Measurements from ENCODE around the gene BEST3.

BEST3 gene

DNA sequence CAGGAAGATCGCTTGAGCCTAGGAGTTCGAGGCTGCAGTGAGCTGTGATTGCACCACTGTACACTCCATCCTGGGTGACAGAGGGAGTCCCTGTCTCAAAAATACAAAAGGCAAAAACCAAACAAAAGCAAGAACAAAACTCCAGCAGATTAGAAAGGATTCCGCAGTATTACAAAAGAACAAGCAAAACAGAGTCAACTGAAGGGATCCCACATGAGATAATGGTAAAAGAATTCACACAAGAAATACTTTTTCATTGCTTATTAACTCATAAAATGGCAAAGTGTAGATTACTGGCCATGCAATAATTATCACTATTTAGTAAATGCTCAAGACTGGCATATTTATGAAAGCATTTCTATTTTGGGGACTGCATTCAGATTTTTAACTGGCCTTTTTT, 35.4 kb downstream of the BEST3 start:
- Histone ChIP-seq H2AK5ac (ENCODE audit: low read depth, low read length) (no peak overlapping the region), H3K23ac (ENCODE audit: low read depth, low read length, poor library complexity) (no peak overlapping the region), H3K79me1 (ENCODE audit: low read depth, low read length) (no peaks in the 10 kb centered on the region), H4K8ac (ENCODE audit: low read depth, low read length) (no peak overlapping the region), H3K9me3 (replicated peaks in 1 of 2; ENCODE audit: control insufficient read depth in 2 of 2, insufficient read depth in 1 of 2, low read depth in 1 of 2, low read length in 2 of 2) (no peaks in the 10 kb centered on the region), H4K91ac (ENCODE audit: low read depth, low read length, poor library complexity) (no peak overlapping the region), H3K14ac (ENCODE audit: low read length) (no peak overlapping the region), H3K9ac (ENCODE audit: low read depth, low read length, poor library complexity) (no peak overlapping the region), H2AFZ (ENCODE audit: low read length) (no peak overlapping the region), H3K4ac (ENCODE audit: low read length) (no peak overlapping the region), H3K36me3 (replicated peaks in 1 of 2; ENCODE audit: control insufficient read depth in 2 of 2, insufficient read depth in 2 of 2, low read length in 2 of 2) (no peaks in the 10 kb centered on the region), H2BK12ac (ENCODE audit: low read length) (no peak overlapping the region), H3K4me2 (ENCODE audit: insufficient read depth, low read length, poor library complexity, severe bottlenecking) (no peak overlapping the region), H2BK5ac (ENCODE audit: low read length) (no peak overlapping the region), H3K4me3 (ENCODE audit: low read length in 2 of 2) (no peak overlapping the region), H3K27ac (replicated peaks; ENCODE audit: low read length) (no peak overlapping the region), H3K27me3 (ENCODE audit: control insufficient read depth in 3 of 3, insufficient read depth in 3 of 3, low read depth in 1 of 3, low read length in 3 of 3) (no peaks in the 10 kb centered on the region), H2BK15ac (ENCODE audit: low read length) (no peak overlapping the region), H2BK120ac (ENCODE audit: low read depth, low read length) (no peak overlapping the region), H3K18ac (ENCODE audit: low read length) (no peak overlapping the region), H3K4me1 (ENCODE audit: control insufficient read depth in 2 of 2, insufficient read depth in 1 of 2, low read depth in 1 of 2, low read length in 2 of 2) (no peaks in the 10 kb centered on the region)
- WGBS, 2 donors (ENCODE audit: extremely low coverage in 2 of 2, insufficient read length in 2 of 2, insufficient replicate concordance in 1 of 2) = no CpG with 5 or more reads among the region's 3 CpGs
- DNase-seq (ENCODE audit: low spot score) = no peak

DNA sequence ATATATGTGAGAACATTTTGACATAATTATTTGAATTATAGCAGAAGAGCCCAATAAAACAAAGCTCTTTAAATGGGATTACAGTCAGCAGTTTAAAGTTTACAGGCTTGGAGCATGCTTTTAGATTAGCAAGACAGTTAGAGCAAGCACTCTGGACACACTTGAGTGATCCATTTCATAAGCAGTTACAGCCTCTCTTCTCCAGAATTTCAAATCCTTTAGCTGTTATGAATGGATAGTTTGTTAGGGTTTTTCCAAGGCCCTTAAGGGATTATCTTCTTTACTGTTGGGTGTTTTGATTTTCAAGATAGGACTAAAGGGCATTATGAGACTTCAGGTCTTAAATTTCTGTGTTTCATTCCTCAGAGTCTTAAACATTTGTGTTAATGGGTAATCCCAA, 36.3 kb downstream of the BEST3 start:
- Histone ChIP-seq H3K4me1 (ENCODE audit: control insufficient read depth in 2 of 2, insufficient read depth in 1 of 2, low read depth in 1 of 2, low read length in 2 of 2) (peaks cover 0 to 2% of the 10 kb centered on the region in 2 donors), H3K9me3 (replicated peaks in 1 of 2; ENCODE audit: control insufficient read depth in 2 of 2, insufficient read depth in 1 of 2, low read depth in 1 of 2, low read length in 2 of 2) (no peaks in the 10 kb centered on the region), H3K79me1 (ENCODE audit: low read depth, low read length) (no peaks in the 10 kb centered on the region), H3K18ac (ENCODE audit: low read length) (no peak overlapping the region), H3K27ac (replicated peaks; ENCODE audit: low read length) (no peak overlapping the region), H2BK5ac (ENCODE audit: low read length) (no peak overlapping the region), H3K14ac (ENCODE audit: low read length) (no peak overlapping the region), H2AK5ac (ENCODE audit: low read depth, low read length) (no peak overlapping the region), H3K36me3 (replicated peaks in 1 of 2; ENCODE audit: control insufficient read depth in 2 of 2, insufficient read depth in 2 of 2, low read length in 2 of 2) (no peaks in the 10 kb centered on the region), H3K4ac (ENCODE audit: low read length) (no peak overlapping the region), H3K4me2 (ENCODE audit: insufficient read depth, low read length, poor library complexity, severe bottlenecking) (no peak overlapping the region), H2BK15ac (ENCODE audit: low read length) (no peak overlapping the region), H2BK120ac (ENCODE audit: low read depth, low read length) (no peak overlapping the region), H2BK12ac (ENCODE audit: low read length) (no peak overlapping the region), H2AFZ (ENCODE audit: low read length) (no peak overlapping the region), H3K23ac (ENCODE audit: low read depth, low read length, poor library complexity) (no peak overlapping the region), H3K9ac (ENCODE audit: low read depth, low read length, poor library complexity) (no peak overlapping the region), H3K27me3 (ENCODE audit: control insufficient read depth in 3 of 3, insufficient read depth in 3 of 3, low read depth in 1 of 3, low read length in 3 of 3) (no peaks in the 10 kb centered on the region), H3K4me3 (ENCODE audit: low read length in 2 of 2) (no peak overlapping the region), H4K91ac (ENCODE audit: low read depth, low read length, poor library complexity) (no peak overlapping the region), H4K8ac (ENCODE audit: low read depth, low read length) (no peak overlapping the region)
- no peak for DNase-seq (ENCODE audit: low spot score)

DNA sequence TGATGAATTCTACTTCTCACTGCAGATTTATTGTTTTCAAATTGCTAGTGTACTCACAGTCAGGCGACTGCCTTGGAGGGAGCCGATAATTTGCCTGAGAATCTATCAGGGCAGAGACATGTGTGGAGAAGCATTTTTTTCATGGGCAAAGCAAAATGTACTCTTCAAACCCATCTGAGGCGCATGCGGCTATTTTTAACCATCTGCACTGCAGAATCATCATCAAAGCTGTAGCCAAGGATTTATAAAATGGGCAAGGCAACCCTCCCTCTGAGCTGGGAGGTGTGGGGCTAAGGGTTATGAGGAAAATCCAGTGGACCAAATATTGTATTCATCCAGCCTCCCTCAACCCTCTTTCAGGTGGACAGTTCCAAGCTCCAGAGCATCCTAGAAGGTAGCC, 37.7 kb downstream of the BEST3 start:
- no peak overlapping the region for H4K91ac ChIP-seq (ENCODE audit: low read depth, low read length, poor library complexity)
- no peak overlapping the region for H4K8ac ChIP-seq (ENCODE audit: low read depth, low read length)
- no peaks in the 10 kb centered on the region for H3K27me3 ChIP-seq (ENCODE audit: control insufficient read depth in 3 of 3, insufficient read depth in 3 of 3, low read depth in 1 of 3, low read length in 3 of 3)
- no peak overlapping the region for H3K18ac ChIP-seq (ENCODE audit: low read length)
- no peak overlapping the region for H2AK5ac ChIP-seq (ENCODE audit: low read depth, low read length)
- no peak overlapping the region for H2BK5ac ChIP-seq (ENCODE audit: low read length)
- peaks cover 0 to 5% of the 10 kb centered on the region in 2 donors for H3K4me1 ChIP-seq (ENCODE audit: control insufficient read depth in 2 of 2, insufficient read depth in 1 of 2, low read depth in 1 of 2, low read length in 2 of 2)
- no peak overlapping the region for H3K4me2 ChIP-seq (ENCODE audit: insufficient read depth, low read length, poor library complexity, severe bottlenecking)
- no peak overlapping the region for H3K4me3 ChIP-seq (ENCODE audit: low read length in 2 of 2)
- H2BK15ac ChIP-seq (ENCODE audit: low read length) = no peak overlapping the region
- no CpG with 5 or more reads among the region's 4 CpGs for WGBS, 2 donors (ENCODE audit: extremely low coverage in 2 of 2, insufficient read length in 2 of 2, insufficient replicate concordance in 1 of 2)
- H2AFZ ChIP-seq (ENCODE audit: low read length) = no peak overlapping the region
- H3K79me1 ChIP-seq (ENCODE audit: low read depth, low read length) = no peaks in the 10 kb centered on the region
- no peak overlapping the region for H3K4ac ChIP-seq (ENCODE audit: low read length)
- no peaks in the 10 kb centered on the region for H3K36me3 ChIP-seq (replicated peaks in 1 of 2; ENCODE audit: control insufficient read depth in 2 of 2, insufficient read depth in 2 of 2, low read length in 2 of 2)
- H2BK120ac ChIP-seq (ENCODE audit: low read depth, low read length) = no peak overlapping the region
- no peak overlapping the region for H2BK12ac ChIP-seq (ENCODE audit: low read length)
- no peak for DNase-seq (ENCODE audit: low spot score)
- no peak overlapping the region for H3K27ac ChIP-seq (replicated peaks; ENCODE audit: low read length)
- no peak overlapping the region for H3K9ac ChIP-seq (ENCODE audit: low read depth, low read length, poor library complexity)
- no peak overlapping the region for H3K23ac ChIP-seq (ENCODE audit: low read depth, low read length, poor library complexity)
- H3K9me3 ChIP-seq (replicated peaks in 1 of 2; ENCODE audit: control insufficient read depth in 2 of 2, insufficient read depth in 1 of 2, low read depth in 1 of 2, low read length in 2 of 2) = no peaks in the 10 kb centered on the region
- H3K14ac ChIP-seq (ENCODE audit: low read length) = no peak overlapping the region

DNA sequence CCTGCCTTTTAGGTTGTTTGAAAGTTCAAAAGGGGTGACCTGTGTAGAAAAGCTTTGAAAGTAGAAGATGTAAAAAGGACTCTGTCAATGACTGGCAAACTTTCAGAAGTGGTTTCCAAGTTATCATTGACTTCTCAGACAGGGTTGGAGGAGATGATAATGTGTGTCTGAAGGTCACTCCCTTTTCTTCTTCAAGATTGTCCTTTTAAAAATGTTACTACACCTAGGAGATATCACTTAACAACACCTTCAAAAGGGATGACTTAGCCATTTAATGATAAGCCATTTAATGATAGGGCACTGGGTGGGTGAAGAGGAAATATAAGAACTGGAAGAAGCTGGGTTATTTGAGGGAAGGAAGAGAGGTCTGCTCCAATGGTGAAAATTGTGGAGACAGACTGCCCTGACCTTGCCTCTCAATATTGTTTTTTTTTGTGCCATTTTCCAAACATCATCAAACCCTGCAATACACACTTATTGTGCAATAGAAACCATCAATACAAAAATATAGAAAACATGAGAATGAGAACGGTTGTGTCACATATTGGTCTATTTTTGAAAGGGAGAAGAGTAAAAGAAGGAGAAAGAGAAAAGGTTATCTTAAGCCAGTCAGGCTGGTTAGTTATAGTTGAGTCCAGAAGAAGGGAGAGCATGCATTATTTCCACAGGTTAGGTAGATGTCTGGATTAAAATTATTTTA, 38.8 kb downstream of the BEST3 start:
- Histone ChIP-seq H3K4ac (ENCODE audit: low read length) (no peak overlapping the region), H3K4me3 (ENCODE audit: low read length in 2 of 2) (no peak overlapping the region), H3K23ac (ENCODE audit: low read depth, low read length, poor library complexity) (no peak overlapping the region), H2BK5ac (ENCODE audit: low read length) (no peak overlapping the region), H3K9ac (ENCODE audit: low read depth, low read length, poor library complexity) (no peak overlapping the region), H3K27me3 (ENCODE audit: control insufficient read depth in 3 of 3, insufficient read depth in 3 of 3, low read depth in 1 of 3, low read length in 3 of 3) (no peaks in the 10 kb centered on the region), H2AK5ac (ENCODE audit: low read depth, low read length) (no peak overlapping the region), H4K8ac (ENCODE audit: low read depth, low read length) (no peak overlapping the region), H3K27ac (replicated peaks; ENCODE audit: low read length) (no peak overlapping the region), H2BK15ac (ENCODE audit: low read length) (no peak overlapping the region), H2AFZ (ENCODE audit: low read length) (no peak overlapping the region), H3K36me3 (replicated peaks in 1 of 2; ENCODE audit: control insufficient read depth in 2 of 2, insufficient read depth in 2 of 2, low read length in 2 of 2) (no peaks in the 10 kb centered on the region), H3K79me1 (ENCODE audit: low read depth, low read length) (no peaks in the 10 kb centered on the region), H3K4me2 (ENCODE audit: insufficient read depth, low read length, poor library complexity, severe bottlenecking) (no peak overlapping the region), H3K4me1 (ENCODE audit: control insufficient read depth in 2 of 2, insufficient read depth in 1 of 2, low read depth in 1 of 2, low read length in 2 of 2) (peaks cover 1 to 5% of the 10 kb centered on the region in 2 donors), H4K91ac (ENCODE audit: low read depth, low read length, poor library complexity) (no peak overlapping the region), H3K9me3 (replicated peaks in 1 of 2; ENCODE audit: control insufficient read depth in 2 of 2, insufficient read depth in 1 of 2, low read depth in 1 of 2, low read length in 2 of 2) (no peaks in the 10 kb centered on the region), H2BK12ac (ENCODE audit: low read length) (no peak overlapping the region), H3K18ac (ENCODE audit: low read length) (no peak overlapping the region), H3K14ac (ENCODE audit: low read length) (no peak overlapping the region), H2BK120ac (ENCODE audit: low read depth, low read length) (no peak overlapping the region)
- WGBS, 2 donors (ENCODE audit: extremely low coverage in 2 of 2, insufficient read length in 2 of 2, insufficient replicate concordance in 1 of 2) = no CpG with 5 or more reads among the region's 1 CpG
- no peak for DNase-seq (ENCODE audit: low spot score)

Data from neuronal stem cell (in vitro differentiated cells).